ENCODE results near the gene PRR33. TPM values are rescaled to one million over a fixed set of nuclear protein-coding genes. Genes with fewer than 3 reads are reported as not detected.

Gene PRR33
- total RNA-seq, 1 experiment from 2014 or later: not detected

- no peaks in the 10 kb centered on the region for H3K9me3 ChIP-seq (ENCODE audit: low read length)
- H3K27ac ChIP-seq (ENCODE audit: low read length): no peak overlapping the region
- H2AFZ ChIP-seq (ENCODE audit: low read length): no peak overlapping the region
- H3K9me2 ChIP-seq (replicated peaks; ENCODE audit: insufficient read depth, low read length): no peaks in the 10 kb centered on the region; the same call in 1 of the 2 replicates
- H3K4me1 ChIP-seq (ENCODE audit: low read length): no peaks in the 10 kb centered on the region
- no peak for DNase-seq
- peaks cover 42% of the 10 kb centered on the region for H4K20me1 ChIP-seq (ENCODE audit: insufficient read depth, low read depth, low read length)
- H3K4me2 ChIP-seq (ENCODE audit: low read depth, low read length, poor library complexity, severe bottlenecking): no peak overlapping the region
- H3K79me2 ChIP-seq (ENCODE audit: low read length): no peaks in the 10 kb centered on the region
- no peaks in the 10 kb centered on the region for H3K36me3 ChIP-seq (ENCODE audit: insufficient read depth, low read length)
- H3K4me3 ChIP-seq (ENCODE audit: low read length): no peak overlapping the region
- H3K9ac ChIP-seq (ENCODE audit: low read length): no peak overlapping the region
- H3K27me3 ChIP-seq (ENCODE audit: low read length): no peaks in the 10 kb centered on the region
These were observed 30.0 kb downstream of the PRR33 start for GRCh38 chr11:1861435-1862411.

- no peaks in the 10 kb centered on the region for H3K27me3 ChIP-seq (ENCODE audit: low read length)
- DNase-seq: no peak
- H3K36me3 ChIP-seq (ENCODE audit: insufficient read depth, low read length): no peaks in the 10 kb centered on the region
- H3K4me3 ChIP-seq (ENCODE audit: low read length): no peak overlapping the region
- no peak overlapping the region for H2AFZ ChIP-seq (ENCODE audit: low read length)
- no peak overlapping the region for H3K9ac ChIP-seq (ENCODE audit: low read length)
- H3K4me2 ChIP-seq (ENCODE audit: low read depth, low read length, poor library complexity, severe bottlenecking): no peak overlapping the region
- H3K27ac ChIP-seq (ENCODE audit: low read length): no peak overlapping the region
- H4K20me1 ChIP-seq (ENCODE audit: insufficient read depth, low read depth, low read length): peaks cover 50% of the 10 kb centered on the region
- H3K79me2 ChIP-seq (ENCODE audit: low read length): no peaks in the 10 kb centered on the region
- H3K4me1 ChIP-seq (ENCODE audit: low read length): peaks cover 7% of the 10 kb centered on the region
- H3K9me3 ChIP-seq (ENCODE audit: low read length): no peaks in the 10 kb centered on the region
- no peaks in the 10 kb centered on the region; the same call in 1 of the 2 replicates for H3K9me2 ChIP-seq (replicated peaks; ENCODE audit: insufficient read depth, low read length)
These were observed 31.6 kb downstream of the PRR33 start for GRCh38 chr11:1860108-1860507.

- H2AFZ ChIP-seq (ENCODE audit: low read length): no peak overlapping the region
- H3K4me3 ChIP-seq (ENCODE audit: low read length): no peak overlapping the region
- H3K4me2 ChIP-seq (ENCODE audit: low read depth, low read length, poor library complexity, severe bottlenecking): no peak overlapping the region
- H3K9me3 ChIP-seq (ENCODE audit: low read length): no peaks in the 10 kb centered on the region
- H3K4me1 ChIP-seq (ENCODE audit: low read length): peaks cover 18% of the 10 kb centered on the region
- H3K79me2 ChIP-seq (ENCODE audit: low read length): no peaks in the 10 kb centered on the region
- DNase-seq: no peak
- H3K9ac ChIP-seq (ENCODE audit: low read length): no peak overlapping the region
- no peaks in the 10 kb centered on the region; the same call in 1 of the 2 replicates for H3K9me2 ChIP-seq (replicated peaks; ENCODE audit: insufficient read depth, low read length)
- H3K36me3 ChIP-seq (ENCODE audit: insufficient read depth, low read length): no peaks in the 10 kb centered on the region
- H3K27ac ChIP-seq (ENCODE audit: low read length): no peak overlapping the region
- peaks cover 60% of the 10 kb centered on the region for H4K20me1 ChIP-seq (ENCODE audit: insufficient read depth, low read depth, low read length)
- no peaks in the 10 kb centered on the region for H3K27me3 ChIP-seq (ENCODE audit: low read length)
These were observed 32.7 kb downstream of the PRR33 start for GRCh38 chr11:1859004-1859403.

GRCh38 chr11:1858576-1858975 is 33.1 kb downstream of the PRR33 start:
- H3K27me3 ChIP-seq (ENCODE audit: low read length): no peaks in the 10 kb centered on the region
- H3K27ac ChIP-seq (ENCODE audit: low read length): no peak overlapping the region
- no peak for DNase-seq
- H3K4me2 ChIP-seq (ENCODE audit: low read depth, low read length, poor library complexity, severe bottlenecking): no peak overlapping the region
- H2AFZ ChIP-seq (ENCODE audit: low read length): no peak overlapping the region
- H3K4me3 ChIP-seq (ENCODE audit: low read length): no peak overlapping the region
- H4K20me1 ChIP-seq (ENCODE audit: insufficient read depth, low read depth, low read length): peaks cover 58% of the 10 kb centered on the region
- no peaks in the 10 kb centered on the region; the same call in 1 of the 2 replicates for H3K9me2 ChIP-seq (replicated peaks; ENCODE audit: insufficient read depth, low read length)
- H3K9ac ChIP-seq (ENCODE audit: low read length): no peak overlapping the region
- H3K36me3 ChIP-seq (ENCODE audit: insufficient read depth, low read length): no peaks in the 10 kb centered on the region
- no peaks in the 10 kb centered on the region for H3K9me3 ChIP-seq (ENCODE audit: low read length)
- H3K4me1 ChIP-seq (ENCODE audit: low read length): peaks cover 22% of the 10 kb centered on the region
- no peaks in the 10 kb centered on the region for H3K79me2 ChIP-seq (ENCODE audit: low read length)

- H3K4me1 ChIP-seq (ENCODE audit: low read length): peaks cover 26% of the 10 kb centered on the region
- no peak overlapping the region for H3K4me2 ChIP-seq (ENCODE audit: low read depth, low read length, poor library complexity, severe bottlenecking)
- H3K9me3 ChIP-seq (ENCODE audit: low read length): no peaks in the 10 kb centered on the region
These were observed 33.5 kb downstream of the PRR33 start for GRCh38 chr11:1858154-1858553.

GRCh38 chr11:1857064-1857463 is 34.6 kb downstream of the PRR33 start:
- no peak overlapping the region for H2AFZ ChIP-seq (ENCODE audit: low read length)
- no peaks in the 10 kb centered on the region; the same call in 1 of the 2 replicates for H3K9me2 ChIP-seq (replicated peaks; ENCODE audit: insufficient read depth, low read length)
- no peaks in the 10 kb centered on the region for H3K27me3 ChIP-seq (ENCODE audit: low read length)
- H3K79me2 ChIP-seq (ENCODE audit: low read length): no peaks in the 10 kb centered on the region
- H3K4me3 ChIP-seq (ENCODE audit: low read length): no peak overlapping the region
- no peaks in the 10 kb centered on the region for H3K9me3 ChIP-seq (ENCODE audit: low read length)
- H4K20me1 ChIP-seq (ENCODE audit: insufficient read depth, low read depth, low read length): peaks cover 47% of the 10 kb centered on the region
- DNase-seq: no peak
- H3K9ac ChIP-seq (ENCODE audit: low read length): no peak overlapping the region
- peaks cover 37% of the 10 kb centered on the region for H3K4me1 ChIP-seq (ENCODE audit: low read length)
- H3K27ac ChIP-seq (ENCODE audit: low read length): no peak overlapping the region
- H3K36me3 ChIP-seq (ENCODE audit: insufficient read depth, low read length): no peaks in the 10 kb centered on the region
- no peak overlapping the region for H3K4me2 ChIP-seq (ENCODE audit: low read depth, low read length, poor library complexity, severe bottlenecking)

More at GRCh38 chr11:1858154-1858553, 33.5 kb downstream of the PRR33 start:
- H3K27ac ChIP-seq (ENCODE audit: low read length): no peak overlapping the region
- no peak for DNase-seq
- H3K27me3 ChIP-seq (ENCODE audit: low read length): no peaks in the 10 kb centered on the region
- no peaks in the 10 kb centered on the region; the same call in 1 of the 2 replicates for H3K9me2 ChIP-seq (replicated peaks; ENCODE audit: insufficient read depth, low read length)
- H2AFZ ChIP-seq (ENCODE audit: low read length): no peak overlapping the region
- no peak overlapping the region for H3K9ac ChIP-seq (ENCODE audit: low read length)
- no peaks in the 10 kb centered on the region for H3K79me2 ChIP-seq (ENCODE audit: low read length)
- H4K20me1 ChIP-seq (ENCODE audit: insufficient read depth, low read depth, low read length): peaks cover 54% of the 10 kb centered on the region
- H3K36me3 ChIP-seq (ENCODE audit: insufficient read depth, low read length): no peaks in the 10 kb centered on the region
- H3K4me3 ChIP-seq (ENCODE audit: low read length): no peak overlapping the region

GRCh38 chr11:1856306-1857005 is 35.2 kb downstream of the PRR33 start:
- H3K79me2 ChIP-seq (ENCODE audit: low read length): no peaks in the 10 kb centered on the region
- no peak overlapping the region for H3K27ac ChIP-seq (ENCODE audit: low read length)

GRCh38 chr11:1855886-1856265 is 35.8 kb downstream of the PRR33 start:
- H3K27me3 ChIP-seq (ENCODE audit: low read length): no peaks in the 10 kb centered on the region
- peaks cover 47% of the 10 kb centered on the region for H4K20me1 ChIP-seq (ENCODE audit: insufficient read depth, low read depth, low read length)
- no peaks in the 10 kb centered on the region for H3K9me3 ChIP-seq (ENCODE audit: low read length)
- H2AFZ ChIP-seq (ENCODE audit: low read length): no peak overlapping the region
- H3K4me1 ChIP-seq (ENCODE audit: low read length): peaks cover 49% of the 10 kb centered on the region
- H3K79me2 ChIP-seq (ENCODE audit: low read length): no peaks in the 10 kb centered on the region
- H3K9ac ChIP-seq (ENCODE audit: low read length): no peak overlapping the region
- H3K4me3 ChIP-seq (ENCODE audit: low read length): no peak overlapping the region
- no peak for DNase-seq
- no peak overlapping the region for H3K4me2 ChIP-seq (ENCODE audit: low read depth, low read length, poor library complexity, severe bottlenecking)
- H3K36me3 ChIP-seq (ENCODE audit: insufficient read depth, low read length): no peaks in the 10 kb centered on the region
- H3K9me2 ChIP-seq (replicated peaks; ENCODE audit: insufficient read depth, low read length): no peaks in the 10 kb centered on the region
- no peak overlapping the region for H3K27ac ChIP-seq (ENCODE audit: low read length)

More at GRCh38 chr11:1856306-1857005, 35.2 kb downstream of the PRR33 start:
- Histone ChIP-seq H3K27me3 (ENCODE audit: low read length) (no peaks in the 10 kb centered on the region), H3K4me1 (ENCODE audit: low read length) (peaks cover 43% of the 10 kb centered on the region), H3K4me3 (ENCODE audit: low read length) (no peak overlapping the region), H3K9ac (ENCODE audit: low read length) (no peak overlapping the region), H2AFZ (ENCODE audit: low read length) (no peak overlapping the region), H4K20me1 (ENCODE audit: insufficient read depth, low read depth, low read length) (peaks cover 47% of the 10 kb centered on the region), H3K36me3 (ENCODE audit: insufficient read depth, low read length) (no peaks in the 10 kb centered on the region), H3K9me2 (replicated peaks; ENCODE audit: insufficient read depth, low read length) (no peaks in the 10 kb centered on the region; the same call in 1 of the 2 replicates), H3K4me2 (ENCODE audit: low read depth, low read length, poor library complexity, severe bottlenecking) (no peak overlapping the region), H3K9me3 (ENCODE audit: low read length) (no peaks in the 10 kb centered on the region)
- no peak for DNase-seq

Data from Karpas-422 (cell line).